PC-9 (cell line): Measurements from ENCODE around the gene NOXO1. TPM values are rescaled to one million over a fixed set of nuclear protein-coding genes. Genes with fewer than 3 reads are reported as not detected.

Experiments used
- BruUV-seq: library from RNA; stranded (reverse); fragments of 400-500 nt; replicated peaks from 2 replicates; lab custom pipeline; 2021; lab: Mats Ljungman, UMichigan
- CTCF ChIA-PET: fragments of 300-600 bp; sonication (Branson Sonifier 250); formaldehyde crosslinking; loops from one replicate; lab custom pipeline; 2022; ENCODE audit warnings: antibody characterized with exemption; lab: Charles Lee
- POLR2A ChIA-PET: fragments of 300-600 bp; sonication (Branson Sonifier 250); formaldehyde crosslinking; loops from one replicate; lab custom pipeline; 2022; ENCODE audit warnings: antibody characterized with exemption; ENCODE audit not compliant: unreplicated experiment; lab: Charles Lee
- DNase-seq, 2 experiments: peaks; one replicate each; pipeline versions ENCODE4 v3.0.0 to v3.0.0-alpha.2; 2015 to 2022; ENCODE audit warnings: mixed read lengths in 1 of 2
- H2AFZ ChIP-seq: fragments of 200-600 bp; sonication (generic); 2 replicates; pipeline ENCODE4 v1.8.1; 2017; ENCODE audit warnings: antibody characterized with exemption
- H3F3A ChIP-seq: fragments of 200-600 bp; sonication (generic); 2 replicates; pipeline ENCODE4 v1.8.1; 2017; ENCODE audit warnings: antibody characterized with exemption, mild to moderate bottlenecking, low read depth; ENCODE audit not compliant: insufficient read depth
- H3K27ac ChIP-seq: fragments of 200-600 bp; sonication (generic); 2 replicates; pipeline ENCODE4 v1.6.1; 2016; ENCODE audit warnings: mixed run types
- H3K27me3 ChIP-seq: fragments of 200-600 bp; sonication (generic); 2 replicates; pipeline ENCODE4 v1.6.1; 2016; ENCODE audit warnings: low read depth, mixed run types; ENCODE audit not compliant: insufficient read depth
- H3K36me3 ChIP-seq: fragments of 200-600 bp; sonication (generic); 2 replicates; pipeline ENCODE4 v1.6.1; 2016; ENCODE audit warnings: low read depth, mixed run types
- H3K4me1 ChIP-seq: fragments of 200-600 bp; sonication (generic); replicated peaks from 2 replicates; pipeline ENCODE4 v1.6.1; 2016; ENCODE audit warnings: mixed run types; ENCODE audit not compliant: insufficient read depth
- H3K4me2 ChIP-seq: fragments of 200-600 bp; sonication (generic); 2 replicates; pipeline ENCODE4 v1.6.1; 2017; ENCODE audit warnings: mixed run types
- H3K4me3 ChIP-seq: fragments of 200-600 bp; sonication (generic); 2 replicates; pipeline ENCODE4 v1.6.1; 2016; ENCODE audit warnings: mixed run types
- H3K79me2 ChIP-seq: fragments of 200-600 bp; sonication (generic); 2 replicates; pipeline ENCODE4 v1.6.1; 2017; ENCODE audit warnings: low read depth, mixed run types
- H3K9me2 ChIP-seq: fragments of 200-600 bp; sonication (generic); 2 replicates; pipeline ENCODE4 v1.8.1; 2017; ENCODE audit warnings: mild to moderate bottlenecking; ENCODE audit not compliant: insufficient read depth
- H3K9me3 ChIP-seq: fragments of 200-600 bp; sonication (generic); 2 replicates; pipeline ENCODE4 v1.8.1; 2016; ENCODE audit warnings: low read depth; ENCODE audit not compliant: insufficient read depth
- H4K20me1 ChIP-seq: fragments of 200-600 bp; sonication (generic); 2 replicates; pipeline ENCODE4 v1.8.1; 2017; ENCODE audit not compliant: insufficient read depth
- CTCF ChIP-seq: fragments of 200-600 bp; sonication (generic); conservative IDR thresholded peaks from 2 replicates; pipeline ENCODE4 v1.6.1; 2017; ENCODE audit warnings: mixed run types, antibody characterized with exemption, mild to moderate bottlenecking, moderate library complexity
- EZH2 ChIP-seq: fragments of 200-600 bp; sonication (generic); IDR thresholded peaks from 2 replicates; pipeline ENCODE4 v1.8.0; 2017; ENCODE audit warnings: antibody characterized with exemption, low read depth
- intact Hi-C: fragments of 100-400 bp; cut with micrococcal nuclease; formaldehyde crosslinking; loops from one replicate; pipeline ENCODE4 v1.10.0; 2022; ENCODE audit not compliant: unreplicated experiment
- total RNA-seq: library from RNA; stranded (reverse); gene quantifications from 2 replicates; pipeline ENCODE4 v1.2.3, GENCODE V29; 2021

NOXO1 gene
- total RNA-seq, 1 experiment from 2014 or later: 11.1 TPM

- ChIA-PET POLR2A (no interaction called here), CTCF (no interaction called here)
- Histone ChIP-seq H2AFZ (no peak overlapping the region), H3K4me2 (no peak overlapping the region), H3K9me2 (no peaks in the 10 kb centered on the region), H3K4me3 (no peak overlapping the region), H3K27me3 (no peaks in the 10 kb centered on the region), H3F3A (peaks cover 24% of the 10 kb centered on the region), H3K79me2 (peaks cover 60% of the 10 kb centered on the region), H3K27ac (no peak overlapping the region), H3K9me3 (no peaks in the 10 kb centered on the region), H4K20me1 (peaks cover 8% of the 10 kb centered on the region), H3K4me1 (peaks cover 18% of the 10 kb centered on the region), H3K36me3 (peaks cover 8% of the 10 kb centered on the region)
- intact Hi-C loops: no loop called here
- no TSS peak for BruUV-seq
- DNase-seq: no peak
- TF ChIP-seq CTCF (no peak), EZH2 (no peak)
Measured at GRCh38 chr16:1968146-1968953, 12.9 kb downstream of the NOXO1 start.

DNA sequence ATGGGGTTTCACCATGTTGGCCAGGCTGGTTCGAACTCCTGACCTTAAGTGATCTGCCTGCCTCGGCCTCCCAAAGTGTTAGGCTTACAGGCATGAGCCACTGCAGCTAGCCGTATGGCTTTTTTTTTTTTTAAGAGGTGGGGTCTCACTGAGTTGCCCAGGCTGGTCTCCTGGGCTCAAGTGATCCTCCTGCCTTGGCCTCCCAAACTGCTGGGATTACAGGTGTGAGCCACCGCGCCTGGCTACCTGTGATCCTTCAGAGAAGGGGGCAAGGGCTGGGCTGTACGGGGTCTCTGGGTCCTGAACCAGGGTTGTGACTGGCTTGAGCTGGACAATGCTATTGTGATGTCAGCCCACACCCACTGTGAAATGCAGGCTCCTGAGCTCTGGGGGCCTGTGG is 14.8 kb downstream of the NOXO1 start, which contains the start of gene RNF151:
Gene RNF151, plus strand, starts transcription at position 397 of the 400 bp plus-strand sequence. CDS start 26 bp downstream, outside the sequence.
- Histone ChIP-seq H3K9me2 (no peaks in the 10 kb centered on the region), H2AFZ (no peak within 1 kb of the TSS), H3K79me2 (peaks cover 63% of the 10 kb centered on the region), H3K4me3 (peak within 1 kb of the TSS; percentile 83), H3K4me2 (peak within 1 kb of the TSS; percentile 96), H3K27ac (peak within 1 kb of the TSS; percentile 55; the same call in 1 of the 2 replicates), H3K4me1 (peaks cover 10% of the 10 kb centered on the region; the same call in 1 of the 2 replicates), H3K27me3 (no peaks in the 10 kb centered on the region), H3K36me3 (peaks cover 22% of the 10 kb centered on the region), H3F3A (peaks cover 40% of the 10 kb centered on the region), H4K20me1 (peaks cover 26% of the 10 kb centered on the region), H3K9me3 (no peaks in the 10 kb centered on the region)
- ChIA-PET CTCF (no interaction called here), POLR2A (no interaction called here)
- no TSS peak for BruUV-seq
- TF ChIP-seq CTCF (no peak), EZH2 (no peak)
- intact Hi-C loops: no loop called here
- DNase-seq: no peak

DNA sequence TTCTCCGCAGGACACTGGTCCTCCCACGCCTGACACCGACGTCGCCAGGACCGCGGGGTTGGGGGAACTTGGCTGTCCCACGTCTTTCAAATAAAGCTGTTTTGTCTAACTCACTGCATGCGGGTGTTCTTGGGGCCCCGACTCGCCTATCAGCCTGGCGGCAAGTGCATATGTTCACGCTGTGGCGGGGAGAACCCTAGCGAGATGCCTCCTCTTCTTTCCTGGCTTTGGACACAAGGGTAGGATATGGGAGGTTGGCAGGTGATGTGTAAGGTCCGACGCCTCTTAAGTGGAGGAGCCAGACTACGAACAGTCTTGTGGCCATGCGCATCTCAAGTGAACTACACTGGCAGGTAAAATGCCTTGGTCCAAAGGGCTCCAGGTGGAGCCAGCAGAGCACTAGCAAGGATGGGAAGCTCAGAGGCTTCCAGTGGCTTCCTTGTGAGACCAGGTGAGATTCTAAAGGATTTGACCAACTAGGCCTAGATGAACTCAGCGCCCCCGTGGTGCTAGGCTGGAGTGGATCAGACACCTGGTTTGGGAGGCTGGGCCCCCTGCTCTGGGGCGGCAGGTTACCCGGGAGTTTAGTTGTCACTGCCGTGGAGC is 15.8 kb downstream of the NOXO1 start:
- peaks cover 64% of the 10 kb centered on the region for H3K79me2 ChIP-seq
- no peak for DNase-seq
- CTCF ChIA-PET: no interaction called here
- peaks cover 39% of the 10 kb centered on the region for H3F3A ChIP-seq
- H3K9me2 ChIP-seq: no peaks in the 10 kb centered on the region
- no TSS peak for BruUV-seq
- peak overlapping the region; percentile 74; the same call in 1 of the 2 replicates for H2AFZ ChIP-seq
- POLR2A ChIA-PET: interaction anchor here (0.6 to 1.0 kb wide), 7 partner anchors 14 to 1732 kb away, joined by 3 to 10 read pairs (median 3); partner anchors contain the start of gene PDPK1
- peaks cover 34% of the 10 kb centered on the region for H4K20me1 ChIP-seq
- H3K4me1 ChIP-seq: peaks cover 10% of the 10 kb centered on the region; the same call in 1 of the 2 replicates
- TF ChIP-seq CTCF (no peak), EZH2 (no peak)
- H3K4me2 ChIP-seq: peak overlapping the region; percentile 96
- H3K27ac ChIP-seq: peak overlapping the region; percentile 55
- peak overlapping the region; percentile 83 for H3K4me3 ChIP-seq
- no peaks in the 10 kb centered on the region for H3K27me3 ChIP-seq
- intact Hi-C loops: no loop called here
- H3K36me3 ChIP-seq: peaks cover 22% of the 10 kb centered on the region
- H3K9me3 ChIP-seq: no peaks in the 10 kb centered on the region
